Liver (tissue), 9 donors: ENCODE measurements around the gene SLC12A8. TPM values are rescaled to one million over a fixed set of nuclear protein-coding genes. Genes with fewer than 3 reads are reported as not detected.

Experiments used
- DNase-seq: peaks from one replicate; pipeline ENCODE4 v3.0.0-alpha.2; 2017; ENCODE audit warnings: low spot score
- H3K27ac ChIP-seq, 2 donors: one replicate each; pipeline ENCODE4 v1.7.0; 2013; ENCODE audit warnings: inconsistent platforms in 2 of 2, low read length in 2 of 2, control low read depth in 1 of 2, low read depth in 1 of 2, mild to moderate bottlenecking in 1 of 2
- H3K27me3 ChIP-seq, 4 donors: one replicate each; pipeline versions ENCODE4 v1.6.1 to v1.7.0; 2013; ENCODE audit warnings: low read length in 3 of 4, inconsistent platforms in 1 of 4, mild to moderate bottlenecking in 1 of 4, moderate library complexity in 1 of 4; ENCODE audit not compliant: control insufficient read depth in 4 of 4, insufficient read depth in 4 of 4
- H3K36me3 ChIP-seq, 4 donors: one replicate each; pipeline versions ENCODE4 v1.6.1 to v1.7.0; 2013; ENCODE audit warnings: low read length in 3 of 4, mild to moderate bottlenecking in 3 of 4, low read depth in 1 of 4, moderate library complexity in 1 of 4; ENCODE audit not compliant: control insufficient read depth in 4 of 4, insufficient read depth in 3 of 4
- H3K4me1 ChIP-seq, 4 donors: one replicate each; pipeline versions ENCODE4 v1.6.1 to v1.7.0; 2013; ENCODE audit warnings: low read length in 3 of 4, mild to moderate bottlenecking in 3 of 4, moderate library complexity in 1 of 4; ENCODE audit not compliant: control insufficient read depth in 4 of 4, insufficient read depth in 4 of 4
- H3K4me3 ChIP-seq, 3 donors: one replicate each; pipeline versions ENCODE4 v1.6.1 to v1.7.0; 2013; ENCODE audit warnings: low read length in 3 of 3, control low read depth in 1 of 3, low read depth in 1 of 3, mild to moderate bottlenecking in 1 of 3
- H3K9ac ChIP-seq, 2 donors: one replicate each; pipeline ENCODE4 v1.7.0; 2013; ENCODE audit warnings: low read length in 2 of 2, mild to moderate bottlenecking in 2 of 2, moderate library complexity in 2 of 2, control low read depth in 1 of 2, low read depth in 1 of 2
- H3K9me3 ChIP-seq, 4 donors: one replicate each; pipeline versions ENCODE4 v1.6.1 to v1.7.0; 2013; ENCODE audit warnings: low read length in 3 of 4; ENCODE audit not compliant: control insufficient read depth in 4 of 4
- CTCF ChIP-seq: fragments of 150-350 bp; IDR thresholded peaks from 2 replicates; pipeline ENCODE4 v1.5.1; 2017; ENCODE audit warnings: improper control_type of control experiment, low read depth, low read length; ENCODE audit not compliant: missing input control
- EGR1 ChIP-seq, 2 donors: IDR thresholded peaks; 2 replicates each; pipeline ENCODE4 v1.6.1; 2016 to 2018; ENCODE audit warnings: antibody characterized with exemption in 2 of 2, low read depth in 2 of 2
- FOXA2 ChIP-seq: IDR thresholded peaks from 2 replicates; pipeline ENCODE4 v1.6.1; 2016; ENCODE audit warnings: antibody characterized with exemption
- GABPA ChIP-seq, 2 donors: IDR thresholded peaks in 1 of 2; conservative IDR thresholded peaks in 1 of 2; 2 replicates each; pipeline ENCODE4 v1.6.1; 2016; ENCODE audit warnings: antibody characterized with exemption in 2 of 2, mild to moderate bottlenecking in 1 of 2, moderate library complexity in 1 of 2
- HNF4G ChIP-seq: IDR thresholded peaks from 2 replicates; pipeline ENCODE4 v1.6.1; 2016; ENCODE audit warnings: antibody characterized with exemption
- JUND ChIP-seq, 2 donors: IDR thresholded peaks; 2 replicates each; pipeline ENCODE4 v1.6.1; 2016; ENCODE audit warnings: antibody characterized with exemption in 2 of 2
- NR2F2 ChIP-seq: IDR thresholded peaks from 2 replicates; pipeline ENCODE4 v1.6.1; 2016; ENCODE audit warnings: antibody characterized with exemption
- RAD21 ChIP-seq, 2 donors: IDR thresholded peaks; 2 replicates each; pipeline ENCODE4 v1.6.1; 2016; ENCODE audit warnings: antibody characterized with exemption in 2 of 2, mild to moderate bottlenecking in 2 of 2
- SP1 ChIP-seq: IDR thresholded peaks from 2 replicates; pipeline ENCODE4 v1.6.1; 2018; ENCODE audit warnings: antibody characterized with exemption, mild to moderate bottlenecking
- TAF1 ChIP-seq: conservative IDR thresholded peaks from 2 replicates; pipeline ENCODE4 v1.6.1; 2016; ENCODE audit warnings: antibody characterized with exemption, mild to moderate bottlenecking
- YY1 ChIP-seq: IDR thresholded peaks from 2 replicates; pipeline ENCODE4 v1.6.1; 2016; ENCODE audit warnings: antibody characterized with exemption, mild to moderate bottlenecking
- ZBTB33 ChIP-seq: IDR thresholded peaks from 2 replicates; pipeline ENCODE4 v1.6.1; 2016; ENCODE audit warnings: antibody characterized with exemption
- WGBS: extraction: QIAGEN DNeasy Blood & Tissue Kit; methylation state at CpG from one replicate; pipeline ENCODE4 v1.1.7; 2013; 5-methylcytosine and 5-hydroxymethylcytosine counted together
- polyA plus RNA-seq, 2 donors: library from polyadenylated mRNA; stranded (reverse) in 1 of 2; unstranded in 1 of 2; fragments of 200-250 nt in 1 of 2; fragments of >200 nt in 1 of 2; fragmentation: Nextera tagmentation in 1 of 2; extraction: Ambion mirVana in 1 of 2; gene quantifications; one replicate each; pipeline versions ENCODE4 v1.2.1 to v1.2.3, GENCODE V29; 2013 to 2015
- total RNA-seq, 2 donors: library from RNA; depleted of rRNA; stranded (reverse); fragments of >200 nt; gene quantifications; one replicate each; pipeline ENCODE4 v1.2.3, GENCODE V29; 2014
- TF ChIP-seq, protein P1 (sequence below): IDR thresholded peaks from 2 replicates; pipeline ENCODE4 v1.6.1; 2016; ENCODE audit warnings: antibody characterized with exemption, mild to moderate bottlenecking
- TF ChIP-seq, protein P2 (sequence below): IDR thresholded peaks from 2 replicates; pipeline ENCODE4 v1.6.1; 2016; ENCODE audit warnings: antibody characterized with exemption
- TF ChIP-seq, protein P3 (sequence below): IDR thresholded peaks from 2 replicates; pipeline ENCODE4 v1.6.1; 2016; ENCODE audit warnings: antibody characterized with exemption
- donor health status: healthy.
- donor health status: healthy.
- donor health status: healthy.
- donor health status: healthy.
- donor health status: healthy.

SLC12A8 gene
- total and polyA plus RNA-seq, 4 donors, result 2.7 to 20.3 (median 5.5) TPM

GRCh38 chr3:125107363-125107762, 105.2 kb downstream of the SLC12A8 start:
- Histone ChIP-seq H3K27me3 (no peaks in the 10 kb centered on the region), H3K9ac (no peak overlapping the region), H3K4me1 (no peaks in the 10 kb centered on the region), H3K27ac (no peak overlapping the region), H3K4me3 (no peak overlapping the region), H3K36me3 (no peaks in the 10 kb centered on the region), H3K9me3 (no peaks in the 10 kb centered on the region)
- WGBS, result 96% methylated on average over 3 of the region's 3 CpGs
- no peak for DNase-seq
- no peak for TF ChIP-seq SP1

GRCh38 chr3:125105116-125105515, 107.4 kb downstream of the SLC12A8 start:
- Histone ChIP-seq H3K4me3 (no peak overlapping the region), H3K36me3 (no peaks in the 10 kb centered on the region), H3K4me1 (no peaks in the 10 kb centered on the region), H3K9me3 (no peaks in the 10 kb centered on the region), H3K27ac (no peak overlapping the region), H3K9ac (no peak overlapping the region), H3K27me3 (no peaks in the 10 kb centered on the region)
- TF ChIP-seq TAF1 (no peak), CTCF (no peak), ZBTB33 (no peak), HNF4G (no peak), NR2F2 (no peak), GABPA (IDR thresholded peaks at IDR 0.05 in 1 of 2, conservative IDR thresholded peaks at IDR 0.05 in 1 of 2) (no peak), JUND (IDR thresholded peaks at IDR 0.05) (no peak), EGR1 (IDR thresholded peaks at IDR 0.05; ENCODE audit: low read depth in 2 of 2) (no peak)
- DNase-seq, result no peak
- WGBS, result 72% methylated on average over 1 of the region's 1 CpG

- no peak overlapping the region for H3K27ac ChIP-seq
- TF ChIP-seq ZBTB33 (no peak), JUND (IDR thresholded peaks at IDR 0.05) (no peak), GABPA (IDR thresholded peaks at IDR 0.05 in 1 of 2, conservative IDR thresholded peaks at IDR 0.05 in 1 of 2) (no peak), FOXA2 (no peak), CTCF (no peak), RAD21 (IDR thresholded peaks at IDR 0.05) (no peak), TAF1 (no peak), YY1 (no peak), HNF4G (no peak), EGR1 (IDR thresholded peaks at IDR 0.05; ENCODE audit: low read depth in 2 of 2) (no peak)
- TF ChIP-seq, protein P1, sequence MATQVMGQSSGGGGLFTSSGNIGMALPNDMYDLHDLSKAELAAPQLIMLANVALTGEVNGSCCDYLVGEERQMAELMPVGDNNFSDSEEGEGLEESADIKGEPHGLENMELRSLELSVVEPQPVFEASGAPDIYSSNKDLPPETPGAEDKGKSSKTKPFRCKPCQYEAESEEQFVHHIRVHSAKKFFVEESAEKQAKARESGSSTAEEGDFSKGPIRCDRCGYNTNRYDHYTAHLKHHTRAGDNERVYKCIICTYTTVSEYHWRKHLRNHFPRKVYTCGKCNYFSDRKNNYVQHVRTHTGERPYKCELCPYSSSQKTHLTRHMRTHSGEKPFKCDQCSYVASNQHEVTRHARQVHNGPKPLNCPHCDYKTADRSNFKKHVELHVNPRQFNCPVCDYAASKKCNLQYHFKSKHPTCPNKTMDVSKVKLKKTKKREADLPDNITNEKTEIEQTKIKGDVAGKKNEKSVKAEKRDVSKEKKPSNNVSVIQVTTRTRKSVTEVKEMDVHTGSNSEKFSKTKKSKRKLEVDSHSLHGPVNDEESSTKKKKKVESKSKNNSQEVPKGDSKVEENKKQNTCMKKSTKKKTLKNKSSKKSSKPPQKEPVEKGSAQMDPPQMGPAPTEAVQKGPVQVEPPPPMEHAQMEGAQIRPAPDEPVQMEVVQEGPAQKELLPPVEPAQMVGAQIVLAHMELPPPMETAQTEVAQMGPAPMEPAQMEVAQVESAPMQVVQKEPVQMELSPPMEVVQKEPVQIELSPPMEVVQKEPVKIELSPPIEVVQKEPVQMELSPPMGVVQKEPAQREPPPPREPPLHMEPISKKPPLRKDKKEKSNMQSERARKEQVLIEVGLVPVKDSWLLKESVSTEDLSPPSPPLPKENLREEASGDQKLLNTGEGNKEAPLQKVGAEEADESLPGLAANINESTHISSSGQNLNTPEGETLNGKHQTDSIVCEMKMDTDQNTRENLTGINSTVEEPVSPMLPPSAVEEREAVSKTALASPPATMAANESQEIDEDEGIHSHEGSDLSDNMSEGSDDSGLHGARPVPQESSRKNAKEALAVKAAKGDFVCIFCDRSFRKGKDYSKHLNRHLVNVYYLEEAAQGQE, result no peak
- TF ChIP-seq, protein P2, sequence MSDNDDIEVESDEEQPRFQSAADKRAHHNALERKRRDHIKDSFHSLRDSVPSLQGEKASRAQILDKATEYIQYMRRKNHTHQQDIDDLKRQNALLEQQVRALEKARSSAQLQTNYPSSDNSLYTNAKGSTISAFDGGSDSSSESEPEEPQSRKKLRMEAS, result no peak
- TF ChIP-seq, protein P3, sequence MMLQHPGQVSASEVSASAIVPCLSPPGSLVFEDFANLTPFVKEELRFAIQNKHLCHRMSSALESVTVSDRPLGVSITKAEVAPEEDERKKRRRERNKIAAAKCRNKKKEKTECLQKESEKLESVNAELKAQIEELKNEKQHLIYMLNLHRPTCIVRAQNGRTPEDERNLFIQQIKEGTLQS, result no peak
- 100% methylated on average over 1 of the region's 1 CpG for WGBS
- H3K9ac ChIP-seq, result no peak overlapping the region
- no peaks in the 10 kb centered on the region for H3K36me3 ChIP-seq
- DNase-seq, result no peak
- H3K4me1 ChIP-seq, result no peaks in the 10 kb centered on the region
- H3K27me3 ChIP-seq, result no peaks in the 10 kb centered on the region
- H3K9me3 ChIP-seq, result no peaks in the 10 kb centered on the region
- no peak overlapping the region for H3K4me3 ChIP-seq
Observed at GRCh38 chr3:125104639-125105038, 107.9 kb downstream of the SLC12A8 start.
